GM23248 (cell line): ENCODE results near the gene SCO2. TPM values are rescaled to one million over a fixed set of nuclear protein-coding genes. Genes with fewer than 3 reads are reported as not detected.
"Not testable (repeated sequence)": the region's sequence is repeated elsewhere in the genome, so short reads cannot be mapped to it uniquely, and the experiment has no call there.

Source experiments
- DNase-seq: peaks from one replicate; pipeline ENCODE4 v3.0.0-alpha.2; 2015
- H2AFZ ChIP-seq: fragments of 200-600 bp; sonication (generic); 2 replicates; pipeline ENCODE4 v1.6.1; 2016; ENCODE audit warnings: antibody characterized with exemption
- H3F3A ChIP-seq: fragments of 200-600 bp; sonication (generic); 2 replicates; pipeline ENCODE4 v1.6.1; 2016; ENCODE audit warnings: mild to moderate bottlenecking, antibody characterized with exemption, mixed run types; ENCODE audit not compliant: insufficient read depth
- H3K27ac ChIP-seq: fragments of 200-600 bp; sonication (generic); 2 replicates; pipeline ENCODE4 v1.5.1; 2016; ENCODE audit warnings: mild to moderate bottlenecking
- H3K27me3 ChIP-seq: fragments of 200-600 bp; sonication (generic); replicated peaks from 2 replicates; pipeline ENCODE4 v1.6.1; 2016; ENCODE audit warnings: mild to moderate bottlenecking; ENCODE audit not compliant: insufficient read depth
- H3K36me3 ChIP-seq: fragments of 200-600 bp; sonication (generic); 2 replicates; pipeline ENCODE4 v1.6.1; 2016; ENCODE audit warnings: low read depth, mild to moderate bottlenecking
- H3K4me1 ChIP-seq: fragments of 200-600 bp; sonication (generic); 2 replicates; pipeline ENCODE4 v1.6.1; 2016; ENCODE audit warnings: mild to moderate bottlenecking; ENCODE audit not compliant: insufficient read depth
- H3K4me2 ChIP-seq: fragments of 200-600 bp; sonication (generic); one replicate; pipeline ENCODE4 v1.6.1; 2016; ENCODE audit warnings: mild to moderate bottlenecking; ENCODE audit not compliant: unreplicated experiment
- H3K4me3 ChIP-seq: fragments of 200-600 bp; sonication (generic); 2 replicates; pipeline ENCODE4 v1.5.1; 2016; ENCODE audit warnings: mild to moderate bottlenecking
- H3K79me2 ChIP-seq: fragments of 200-600 bp; sonication (generic); 2 replicates; pipeline ENCODE4 v1.6.1; 2016; ENCODE audit warnings: mild to moderate bottlenecking; ENCODE audit not compliant: insufficient read depth
- H3K9ac ChIP-seq: fragments of 200-600 bp; sonication (generic); 2 replicates; pipeline ENCODE4 v1.6.1; 2016; ENCODE audit warnings: mild to moderate bottlenecking
- H3K9me2 ChIP-seq: fragments of 200-600 bp; sonication (generic); 2 replicates; pipeline ENCODE4 v1.6.1; 2016; ENCODE audit warnings: mixed run types, mild to moderate bottlenecking, moderate library complexity; ENCODE audit not compliant: insufficient read depth
- H3K9me3 ChIP-seq: fragments of 200-600 bp; sonication (generic); one replicate; pipeline ENCODE4 v1.6.1; 2017; ENCODE audit warnings: low read depth
- H4K20me1 ChIP-seq: fragments of 200-600 bp; sonication (generic); 2 replicates; pipeline ENCODE4 v1.6.0; 2016; ENCODE audit not compliant: insufficient read depth
- EZH2 ChIP-seq: fragments of 200-600 bp; sonication (generic); IDR thresholded peaks from 2 replicates; pipeline ENCODE4 v1.6.1; 2018; ENCODE audit warnings: antibody characterized with exemption, mild to moderate bottlenecking; ENCODE audit not compliant: insufficient read depth, poor library complexity, severe bottlenecking
- EZH2phosphoT487 ChIP-seq: fragments of 200-600 bp; sonication (generic); IDR thresholded peaks from 2 replicates; pipeline ENCODE4 v1.6.1; 2018; ENCODE audit warnings: antibody characterized with exemption, moderate library complexity, mild to moderate bottlenecking, low read depth; ENCODE audit not compliant: insufficient read depth
- WGBS, 2 experiments: methylation state at CpG; one replicate each; pipeline ENCODE4 v1.1.6; 2015 to 2017; ENCODE audit warnings: low lambda C conversion rate in 2 of 2, low coverage in 1 of 2; ENCODE audit errors: missing lambda C conversion rate in 2 of 2; 5-methylcytosine and 5-hydroxymethylcytosine counted together
- in situ Hi-C: fragments of 300-500 bp; cut with MboI; formaldehyde crosslinking; loops from 2 replicates; pipeline ENCODE4 v1.15.0; 2020
- polyA plus RNA-seq: library from polyadenylated mRNA; unstranded; fragments of >200 nt; fragmentation: Nextera tagmentation; extraction: Ambion mirVana; gene quantifications from 2 replicates; pipeline ENCODE4 v1.2.1, GENCODE V29; 2016
- total RNA-seq: library from RNA; depleted of rRNA; stranded (reverse); fragments of >200 nt; shearing (Covaris generic); gene quantifications from 2 replicates; pipeline ENCODE4 v1.2.3, GENCODE V29; 2014

Gene SCO2
- total and polyA plus RNA-seq, 2 experiments from 2014 or later, result 8.4 to 11.0 TPM

DNA sequence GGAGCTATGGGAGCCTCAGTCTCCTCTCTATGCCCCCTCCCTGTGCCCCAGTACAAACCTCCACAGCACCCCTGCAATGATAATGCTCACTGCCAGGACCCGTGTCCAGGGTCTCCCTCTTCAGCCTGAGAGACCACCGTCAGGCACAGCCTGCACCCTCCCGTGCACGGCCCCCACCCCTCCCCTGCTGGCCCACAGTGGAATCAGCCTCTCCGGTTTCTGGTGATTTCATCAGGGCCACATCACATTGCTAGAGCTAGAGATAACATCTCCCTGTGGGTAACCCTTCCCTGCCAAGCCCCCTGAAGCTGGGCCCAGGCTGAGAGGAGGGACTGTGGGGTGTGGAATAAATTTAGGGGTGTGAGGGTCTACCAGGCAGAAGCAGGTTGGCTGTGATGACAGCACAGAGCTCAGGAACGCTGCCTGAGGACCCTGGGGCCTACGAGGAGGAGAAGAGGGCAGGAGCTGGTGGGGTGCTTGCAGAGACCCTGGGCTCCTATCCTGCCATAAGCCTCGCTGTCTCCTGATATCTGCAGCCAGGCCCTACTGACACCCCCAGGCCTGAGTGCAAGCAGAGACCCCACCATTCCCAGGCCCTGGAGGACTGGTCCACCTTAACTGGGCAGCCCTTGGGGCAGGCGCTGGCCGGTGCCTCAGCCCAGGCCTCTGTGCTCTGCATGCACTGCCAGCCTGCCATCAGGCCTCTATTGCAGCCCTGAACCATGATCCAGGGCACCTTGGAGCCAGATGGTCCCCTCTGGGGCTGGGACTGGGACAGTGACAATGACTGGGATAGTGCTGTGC is 20.3 kb upstream of the SCO2 start, which contains the start of gene KLHDC7B:
Gene KLHDC7B (plus strand): TSS at position 378 of the 804 bp plus-strand sequence. CDS start 345 bp downstream, at position 723.
- peak within 1 kb of the TSS; percentile 62; the same call in 1 of the 2 replicates for H3K9ac ChIP-seq
- no peaks in the 10 kb centered on the region for H4K20me1 ChIP-seq
- DNase-seq, result no peak
- H3K36me3 ChIP-seq, result no peaks in the 10 kb centered on the region
- no peak within 1 kb of the TSS for H3K4me2 ChIP-seq
- no peaks in the 10 kb centered on the region for H3K9me2 ChIP-seq
- in situ Hi-C loops, result no loop called here
- peaks cover 17% of the 10 kb centered on the region for H3K4me1 ChIP-seq
- H3K9me3 ChIP-seq, result no peaks in the 10 kb centered on the region
- no peak within 1 kb of the TSS for H3K27ac ChIP-seq
- peaks cover 18% of the 10 kb centered on the region for H3F3A ChIP-seq
- peak within 1 kb of the TSS; percentile 54; the same call in 1 of the 2 replicates for H2AFZ ChIP-seq
- peaks cover 8% of the 10 kb centered on the region for H3K27me3 ChIP-seq
- 83 to 84% methylated on average over 9 to 10 of the region's 10 CpGs for WGBS, 2 experiments
- no peaks in the 10 kb centered on the region for H3K79me2 ChIP-seq
- H3K4me3 ChIP-seq, result no peak within 1 kb of the TSS
- TF ChIP-seq EZH2phosphoT487, result no peak
- TF ChIP-seq EZH2, result no peak

DNA sequence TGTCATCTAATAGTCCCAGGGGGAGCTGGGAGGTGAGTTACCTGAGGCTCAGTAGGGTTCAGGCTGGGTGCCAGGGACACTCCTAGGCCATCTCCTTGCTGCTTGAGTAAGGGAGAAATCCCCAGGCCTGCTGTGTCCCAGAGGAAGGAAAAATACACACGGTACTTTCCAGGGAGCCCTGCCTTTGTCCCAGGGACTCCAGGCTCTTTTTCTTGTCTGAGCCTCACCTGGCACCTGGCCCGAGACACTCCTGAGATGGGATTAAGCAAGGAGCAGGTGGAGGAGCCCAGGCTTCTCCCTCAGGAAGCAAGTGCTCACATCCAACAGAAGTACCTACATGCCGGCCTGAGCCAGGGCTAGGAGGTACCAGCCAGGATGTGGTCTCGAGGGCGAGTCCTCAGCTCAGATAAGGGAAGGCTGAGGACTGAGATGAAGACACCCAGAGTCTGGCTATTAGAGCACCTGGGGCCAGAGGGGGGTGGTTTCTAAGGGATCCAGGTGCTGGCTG is 19.4 kb upstream of the SCO2 start:
- DNase-seq, result no peak
- Histone ChIP-seq H3K36me3 (no peaks in the 10 kb centered on the region), H3K4me2 (no peak overlapping the region), H3K9me2 (no peaks in the 10 kb centered on the region), H3K4me1 (peaks cover 26% of the 10 kb centered on the region), H3K9me3 (no peaks in the 10 kb centered on the region), H3K4me3 (peak overlapping the region; percentile 51; the same call in 1 of the 2 replicates), H3K79me2 (no peaks in the 10 kb centered on the region), H2AFZ (peak overlapping the region; percentile 54), H3F3A (peaks cover 27% of the 10 kb centered on the region), H3K27ac (no peak overlapping the region), H3K9ac (peak overlapping the region; percentile 62), H4K20me1 (no peaks in the 10 kb centered on the region), H3K27me3 (peaks cover 8% of the 10 kb centered on the region)
- TF ChIP-seq EZH2phosphoT487, result no peak
- no peak for TF ChIP-seq EZH2
- WGBS, 2 experiments, result 93% methylated on average over 5 of the region's 5 CpGs
- in situ Hi-C loops, result no loop called here

DNA sequence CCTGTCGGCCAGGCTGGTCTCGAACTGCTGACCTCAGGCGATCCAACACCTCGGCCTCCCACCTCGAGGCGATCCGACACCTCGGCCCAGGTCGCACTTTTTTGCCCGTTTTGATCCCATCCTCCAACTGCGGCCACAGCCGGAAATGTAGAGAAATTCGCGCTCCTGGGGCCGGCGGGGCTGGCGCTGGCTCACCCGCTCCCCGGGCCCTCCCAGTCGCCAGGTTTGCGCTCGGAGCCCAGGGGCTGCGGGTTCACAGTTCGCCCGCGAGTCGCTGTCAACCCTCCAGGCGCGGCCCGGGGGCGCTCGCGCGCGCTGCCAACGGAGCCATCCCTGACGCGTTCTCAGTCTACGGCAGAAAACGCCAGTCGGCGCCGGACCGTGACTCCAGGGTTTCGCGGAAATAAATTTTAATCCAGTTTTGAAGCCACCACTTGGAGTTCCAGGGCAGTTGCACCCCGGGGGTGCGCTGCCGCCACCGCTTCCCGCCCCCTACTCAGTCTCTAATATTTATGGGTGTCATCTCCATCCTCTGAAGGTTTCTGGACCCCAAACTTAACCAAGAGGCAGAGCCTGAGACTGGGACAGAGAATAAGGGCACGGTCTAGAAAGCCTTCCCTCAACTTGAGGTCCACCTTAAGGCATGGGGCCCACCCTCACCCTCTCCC is 18.8 kb upstream of the SCO2 start:
- in situ Hi-C loops, result no loop called here
- TF ChIP-seq EZH2 (no peak), EZH2phosphoT487 (no peak)
- no peaks in the 10 kb centered on the region for H4K20me1 ChIP-seq
- peak overlapping the region; percentile 62 for H3K9ac ChIP-seq
- no peaks in the 10 kb centered on the region for H3K36me3 ChIP-seq
- no peaks in the 10 kb centered on the region for H3K9me3 ChIP-seq
- no peaks in the 10 kb centered on the region for H3K9me2 ChIP-seq
- peak overlapping the region; percentile 51 for H3K4me3 ChIP-seq
- H3K79me2 ChIP-seq, result no peaks in the 10 kb centered on the region
- H3K27ac ChIP-seq, result 0 out of 2 replicates have a peak overlapping the region, but pooled peaks have one; percentile 13
- H3K4me1 ChIP-seq, result peaks cover 30% of the 10 kb centered on the region
- peak overlapping the region; percentile 60 for H3K4me2 ChIP-seq
- WGBS, 2 experiments, result 6% methylated on average over 34 to 52 of the region's 52 CpGs
- H2AFZ ChIP-seq, result peak overlapping the region; percentile 54
- DNase-seq, result peak; percentile 90
- H3F3A ChIP-seq, result peaks cover 31% of the 10 kb centered on the region
- H3K27me3 ChIP-seq, result peaks cover 8% of the 10 kb centered on the region

DNA sequence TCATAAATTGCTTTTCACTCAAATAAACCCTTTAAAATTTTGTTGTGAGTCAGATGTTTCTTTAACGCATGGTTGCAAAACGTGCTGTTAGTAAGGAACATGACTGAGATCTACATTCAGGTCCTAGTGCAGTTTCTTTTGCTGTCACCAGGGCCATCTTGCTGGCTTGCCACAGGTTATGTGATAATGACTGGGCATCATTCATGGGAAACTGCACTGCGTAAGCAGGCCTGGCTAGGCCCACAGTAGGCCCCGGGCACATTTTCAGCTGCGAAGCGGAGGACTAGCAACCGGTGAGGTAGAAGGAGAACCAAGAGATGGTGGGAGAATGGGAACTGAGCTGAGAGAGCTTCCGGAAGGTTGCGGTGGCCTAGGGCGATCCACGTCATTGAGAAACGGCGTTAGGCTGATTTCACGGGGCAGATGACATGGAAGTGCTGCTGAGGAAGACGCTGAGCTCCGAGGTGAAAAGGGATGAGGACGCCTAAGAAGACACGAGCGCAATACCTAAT is 17.1 kb upstream of the SCO2 start:
- WGBS, 2 experiments, result 88% methylated on average over 19 of the region's 19 CpGs

DNA sequence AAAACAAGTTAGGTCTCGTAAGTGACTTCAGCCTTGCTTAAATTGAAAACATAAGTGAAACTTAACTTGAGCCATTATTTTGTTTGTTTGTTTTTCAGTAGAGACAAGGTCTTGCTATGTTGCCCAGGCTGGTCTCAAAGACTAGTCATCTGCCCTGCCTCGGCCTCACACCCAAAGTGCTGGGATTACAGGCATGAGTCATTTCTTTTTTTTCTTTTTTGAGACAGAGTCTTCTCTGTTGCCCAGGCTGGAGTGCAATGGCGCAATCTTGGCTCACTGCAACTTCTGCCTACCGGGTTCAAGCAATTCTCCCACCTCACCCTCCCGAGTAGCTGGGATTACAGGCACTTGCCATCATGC is 16.2 kb upstream of the SCO2 start:
- 3% methylated on average over 5 of the region's 5 CpGs for WGBS, 2 experiments
- H3K36me3 ChIP-seq, H2AFZ ChIP-seq, H3K4me3 ChIP-seq, in situ Hi-C loops, H3K9me3 ChIP-seq, H3K27me3 ChIP-seq, H3K9me2 ChIP-seq, H3K79me2 ChIP-seq, H4K20me1 ChIP-seq: not testable (repeated sequence)
- H3K4me1 ChIP-seq, result peaks cover 42% of the 10 kb centered on the region
- H3F3A ChIP-seq, result peaks cover 42% of the 10 kb centered on the region
- peak overlapping the region; percentile 1 for H3K4me2 ChIP-seq
- DNase-seq, result peak; percentile 96
- peak overlapping the region; percentile 72 for H3K9ac ChIP-seq
- peak overlapping the region; percentile 99 for H3K27ac ChIP-seq

More for the DNA sequence above, 17.1 kb upstream of the SCO2 start:
- H2AFZ ChIP-seq, result no peak overlapping the region
- H3K4me3 ChIP-seq, result no peak overlapping the region
- peak; percentile 75 for DNase-seq
- peaks cover 42% of the 10 kb centered on the region for H3F3A ChIP-seq
- no peak overlapping the region for H3K9ac ChIP-seq
- H4K20me1 ChIP-seq, result no peaks in the 10 kb centered on the region
- peak overlapping the region; percentile 99 for H3K27ac ChIP-seq
- H3K4me2 ChIP-seq, result no peak overlapping the region
- no peaks in the 10 kb centered on the region for H3K36me3 ChIP-seq
- H3K27me3 ChIP-seq, result no peaks in the 10 kb centered on the region; the same call in 1 of the 2 replicates
- no peaks in the 10 kb centered on the region for H3K79me2 ChIP-seq
- in situ Hi-C loops, result no loop called here
- peaks cover 42% of the 10 kb centered on the region for H3K4me1 ChIP-seq
- TF ChIP-seq EZH2phosphoT487 (no peak), EZH2 (no peak)
- H3K9me2 ChIP-seq, result no peaks in the 10 kb centered on the region
- H3K9me3 ChIP-seq, result no peaks in the 10 kb centered on the region
